Islet of Langerhans (tissue), 1 donor: ENCODE data around the gene POLR2A.

Source experiments
- FAIRE-seq: peaks from one replicate; lab custom pipeline; 2011; peaks lifted over from hg19 to GRCh38; lab: Jason Lieb, UNC

The POLR2A gene

GRCh38 chr17:7484067-7484918 lies at the start of gene POLR2A:
Gene POLR2A, plus strand, starts transcription at chr17:7484366.
- FAIRE-seq: no peak

GRCh38 chr17:7435676-7436555 lies 48.2 kb upstream of the POLR2A start:
- FAIRE-seq: no peak

DNA sequence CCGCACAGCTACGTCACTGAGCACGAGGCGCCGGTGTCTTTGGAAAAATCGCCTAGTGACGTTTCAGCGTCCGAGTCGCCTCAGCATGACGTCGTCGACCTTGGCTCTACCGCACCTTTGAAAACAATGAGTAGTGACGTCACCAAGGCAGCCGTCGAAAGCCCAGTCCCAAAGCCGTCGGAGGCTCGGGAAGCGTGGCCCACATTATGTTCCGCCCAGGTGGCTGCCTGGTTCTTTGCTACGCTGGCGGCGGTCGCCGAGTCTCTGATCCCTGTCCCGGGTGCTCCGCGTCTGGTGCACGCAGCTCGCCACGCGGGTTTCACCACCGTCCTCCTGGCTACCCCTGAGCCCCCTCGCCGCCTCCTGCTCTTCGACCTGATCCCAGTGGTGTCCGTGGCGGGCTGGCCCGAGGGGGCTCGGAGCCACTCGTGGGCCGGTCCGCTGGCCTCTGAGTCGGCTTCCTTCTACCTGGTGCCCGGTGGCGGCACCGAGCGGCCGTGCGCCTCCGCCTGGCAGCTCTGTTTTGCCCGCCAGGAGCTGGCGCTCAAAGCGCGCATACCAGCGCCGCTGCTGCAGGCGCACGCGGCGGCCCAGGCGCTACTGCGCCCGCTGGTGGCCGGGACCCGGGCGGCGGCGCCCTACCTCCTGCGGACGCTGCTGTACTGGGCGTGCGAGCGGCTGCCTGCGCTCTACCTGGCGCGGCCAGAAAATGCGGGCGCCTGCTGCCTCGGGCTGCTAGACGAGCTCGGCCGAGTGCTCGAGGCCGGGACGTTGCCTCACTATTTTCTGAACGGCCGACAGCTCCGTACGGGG lies 47.4 kb upstream of the POLR2A start:
- no peak for FAIRE-seq

GRCh38 chr17:7437369-7437863 lies 46.8 kb upstream of the POLR2A start:
- no peak for FAIRE-seq

- no peak for FAIRE-seq
Measured at GRCh38 chr17:7437950-7438614, 46.1 kb upstream of the POLR2A start.

DNA sequence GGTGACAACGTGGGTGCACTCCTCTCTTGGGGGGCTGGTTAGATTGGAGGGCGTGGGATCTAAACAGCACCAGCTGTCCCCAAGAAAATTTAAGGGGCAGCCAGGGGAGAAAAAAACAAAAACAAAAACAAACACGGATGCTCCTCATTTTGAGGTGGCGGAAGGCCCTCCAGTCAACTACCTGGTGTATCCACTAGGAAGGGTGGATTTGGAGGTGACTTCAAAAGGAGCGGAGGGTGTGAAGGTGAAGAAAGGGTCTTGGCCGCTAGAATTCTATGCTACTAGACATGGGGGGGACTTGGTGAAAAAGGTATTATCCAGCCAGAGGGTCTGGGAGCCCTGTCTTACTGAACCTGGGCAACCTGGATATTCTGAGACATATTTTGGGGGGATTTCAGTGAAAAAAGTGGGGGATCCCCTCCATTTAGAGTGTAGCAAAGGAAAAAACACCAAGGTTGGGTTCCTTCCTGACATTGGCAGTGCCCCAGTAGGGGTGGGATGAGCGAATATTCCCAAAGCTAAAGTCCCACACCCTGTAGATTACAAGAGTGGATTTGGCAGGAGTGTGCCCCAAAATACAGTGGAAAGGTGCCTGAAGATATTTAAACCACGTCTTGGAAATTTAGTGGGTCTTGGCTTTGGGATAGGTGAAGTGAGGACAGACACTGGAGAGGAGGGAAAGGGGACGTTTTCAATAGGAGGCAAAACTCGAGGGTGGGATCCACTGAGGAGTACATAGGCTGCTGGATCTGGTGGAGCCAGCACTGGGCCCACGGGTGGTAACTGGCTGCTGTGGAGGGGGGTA lies 45.3 kb upstream of the POLR2A start:
- no peak for FAIRE-seq

- no peak for FAIRE-seq
Measured at GRCh38 chr17:7439462-7440112, 44.6 kb upstream of the POLR2A start, which contains the start of gene FGF11. Gene FGF11, plus strand, starts transcription at chr17:7439512. Its CDS starts 109 bp downstream, at chr17:7439621.

GRCh38 chr17:7440113-7440833 lies 43.9 kb upstream of the POLR2A start:
- no peak for FAIRE-seq

GRCh38 chr17:7440834-7441195 lies 43.4 kb upstream of the POLR2A start:
- FAIRE-seq: no peak

DNA sequence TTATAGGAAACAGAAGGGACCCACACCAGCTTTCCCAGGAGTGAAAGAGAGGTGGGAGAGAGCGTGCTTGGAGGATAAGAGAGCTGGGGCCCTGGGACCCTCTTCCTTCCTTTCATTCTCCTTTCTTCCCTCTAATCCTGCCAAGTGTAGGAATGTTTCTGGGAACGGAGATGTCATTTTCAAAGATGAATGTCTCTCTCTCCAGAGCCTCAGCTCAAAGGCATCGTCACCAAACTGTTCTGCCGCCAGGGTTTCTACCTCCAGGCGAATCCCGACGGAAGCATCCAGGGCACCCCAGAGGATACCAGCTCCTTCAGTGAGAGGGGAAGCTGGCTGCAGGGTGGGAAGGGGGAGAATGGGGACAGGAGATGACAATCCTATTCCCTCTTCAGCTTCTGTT lies 42.9 kb upstream of the POLR2A start:
- FAIRE-seq: no peak

- FAIRE-seq: no peak
Measured at GRCh38 chr17:7442142-7442541, 42.0 kb upstream of the POLR2A start.

DNA sequence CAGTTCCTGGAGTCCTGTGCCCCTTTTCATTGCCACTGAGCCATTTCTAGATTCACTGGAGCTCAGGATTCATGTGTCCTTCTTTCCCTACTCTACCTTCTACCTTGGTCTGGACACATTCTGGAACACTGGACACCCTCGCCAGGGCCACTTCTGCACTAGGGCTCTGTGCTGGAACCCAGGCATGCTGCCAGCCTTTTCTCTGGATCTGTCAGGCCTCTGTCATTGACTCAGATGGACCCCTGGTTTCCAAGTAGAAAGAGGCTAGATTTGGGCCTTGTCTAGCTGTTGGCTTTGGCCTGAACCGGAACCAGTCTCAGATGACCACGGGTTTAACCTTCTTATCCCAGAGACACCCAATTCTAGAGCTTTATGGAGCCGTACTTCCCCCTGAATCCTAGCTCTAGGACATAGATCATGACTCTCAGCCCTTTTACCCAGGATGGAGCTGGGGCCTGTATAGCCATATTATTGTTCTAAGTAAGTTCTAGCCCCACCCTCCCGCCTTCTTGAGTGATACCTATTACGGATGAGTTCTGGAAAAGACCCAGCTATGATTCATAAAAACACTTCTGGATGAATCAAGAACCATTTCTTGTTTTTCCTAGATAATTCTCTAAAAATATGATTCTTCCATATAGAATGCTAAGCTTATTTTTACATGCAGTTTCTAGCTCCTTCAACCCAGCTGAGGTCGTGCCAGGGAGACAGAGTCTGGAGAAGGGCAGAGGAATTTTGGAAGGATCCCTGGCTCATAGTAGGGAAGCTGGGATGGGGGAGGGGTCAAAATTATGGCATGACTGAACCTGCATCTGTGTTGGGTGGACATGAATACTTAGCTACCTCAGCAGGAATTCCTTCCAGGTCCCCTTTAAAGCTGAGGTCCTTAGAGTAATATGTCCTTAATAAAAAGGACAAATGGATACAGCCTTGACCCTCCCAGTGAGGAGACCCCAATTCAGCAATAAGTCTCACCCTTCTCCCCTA lies 40.4 kb upstream of the POLR2A start:
- no peak for FAIRE-seq

- FAIRE-seq: no peak
Measured at GRCh38 chr17:7444682-7445618, 39.2 kb upstream of the POLR2A start, which contains the start of gene CHRNB1. Gene CHRNB1, plus strand, starts transcription at chr17:7445061. Its CDS starts 67 bp downstream, at chr17:7445128.

- FAIRE-seq: no peak
Measured at GRCh38 chr17:7445619-7445968, 38.6 kb upstream of the POLR2A start.

DNA sequence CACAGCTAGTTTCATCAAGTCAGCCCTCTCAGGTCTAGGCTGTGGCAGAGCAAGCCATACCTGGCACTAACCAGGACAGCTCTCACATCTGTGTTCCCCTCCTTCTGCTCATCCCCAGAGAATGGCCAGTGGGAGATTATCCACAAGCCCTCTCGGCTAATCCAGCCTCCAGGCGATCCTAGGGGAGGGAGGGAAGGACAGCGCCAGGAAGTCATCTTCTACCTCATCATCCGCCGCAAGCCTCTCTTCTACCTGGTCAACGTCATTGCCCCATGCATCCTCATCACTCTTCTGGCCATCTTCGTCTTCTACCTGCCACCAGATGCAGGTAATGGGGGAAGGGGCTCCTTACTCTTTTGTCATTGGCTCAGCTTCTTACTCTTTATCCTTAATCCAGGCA lies 35.7 kb upstream of the POLR2A start:
- no peak for FAIRE-seq

DNA sequence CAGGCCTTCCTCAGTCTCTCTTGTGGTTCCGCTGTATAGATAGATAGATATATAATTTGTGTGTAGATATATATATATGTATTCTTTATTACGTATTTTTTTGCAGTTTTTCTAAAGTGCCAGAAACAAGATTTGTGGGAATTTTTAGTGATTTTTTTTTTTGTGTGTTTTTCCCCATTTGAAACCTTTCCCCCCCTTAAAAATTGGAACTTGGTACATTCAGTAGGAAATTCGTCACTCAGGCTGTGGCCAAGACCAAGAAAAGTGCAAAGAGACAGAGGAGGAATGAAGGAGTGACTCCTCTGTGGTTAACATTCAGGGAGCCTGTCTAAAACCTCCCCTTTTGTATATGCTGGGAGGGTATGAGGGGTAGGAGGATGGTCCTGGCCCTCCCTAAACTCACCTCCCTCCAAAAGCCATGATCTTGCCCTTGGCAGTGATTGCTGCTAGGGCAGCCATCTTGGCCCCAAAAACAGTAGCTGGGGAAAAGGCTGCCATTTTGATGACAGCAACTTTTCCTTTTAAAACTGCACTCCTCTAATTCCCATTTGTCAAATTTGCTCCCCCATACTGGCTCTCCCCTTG lies 24.1 kb upstream of the POLR2A start:
- no peak for FAIRE-seq
